ENCODE measurements around the gene CALD1. TPM values are rescaled to one million over a fixed set of nuclear protein-coding genes. Genes with fewer than 3 reads are reported as not detected.
"Not testable (repeated sequence)": the region's sequence is repeated elsewhere in the genome, so short reads cannot be mapped to it uniquely, and the experiment has no call there.

The CALD1 gene
- total RNA-seq, 1 donor from 2014 or later: 0.50 TPM

GRCh38 chr7:134945691-134946090 lies 166.3 kb downstream of the CALD1 start:
- intact Hi-C loops (cut with micrococcal nuclease): no loop called here

GRCh38 chr7:134946260-134946659 lies 166.8 kb downstream of the CALD1 start:
- intact Hi-C loops (cut with micrococcal nuclease): no loop called here

- intact Hi-C loops (cut with micrococcal nuclease): no loop called here
These were observed 167.9 kb downstream of the CALD1 start for GRCh38 chr7:134947329-134947728.

- intact Hi-C loops (cut with micrococcal nuclease): no loop called here
These were observed 168.4 kb downstream of the CALD1 start for GRCh38 chr7:134947831-134948230.

- intact Hi-C loops (cut with micrococcal nuclease): no loop called here
These were observed 168.8 kb downstream of the CALD1 start for GRCh38 chr7:134948246-134948645.

GRCh38 chr7:134948736-134949135 lies 169.3 kb downstream of the CALD1 start:
- intact Hi-C loops (cut with micrococcal nuclease): no loop called here

GRCh38 chr7:134949171-134949570 lies 169.7 kb downstream of the CALD1 start:
- intact Hi-C loops (cut with micrococcal nuclease): no loop called here

GRCh38 chr7:134954197-134955082 lies 175.0 kb downstream of the CALD1 start:
- intact Hi-C loops (cut with micrococcal nuclease): loop anchor here (1.0 to 10.0 kb wide), 6 partner anchors 197 to 522 kb away; no protein-coding TSS in a partner anchor

- intact Hi-C loops (cut with micrococcal nuclease): loop anchor here (10.0 kb wide), 1 partner anchor 442 kb away; no protein-coding TSS in a partner anchor
These were observed 177.6 kb downstream of the CALD1 start for GRCh38 chr7:134957005-134957404.

GRCh38 chr7:134959810-134960209 lies 180.4 kb downstream of the CALD1 start:
- intact Hi-C loops (cut with micrococcal nuclease): loop anchor here (10.0 kb wide), 1 partner anchor 445 kb away; no protein-coding TSS in a partner anchor

- intact Hi-C loops (cut with micrococcal nuclease): no loop called here
These were observed 182.9 kb downstream of the CALD1 start for GRCh38 chr7:134962270-134962780.

GRCh38 chr7:134963036-134963435 lies 183.6 kb downstream of the CALD1 start:
- intact Hi-C loops (cut with micrococcal nuclease): no loop called here

- intact Hi-C loops (cut with micrococcal nuclease): no loop called here
These were observed 187.3 kb downstream of the CALD1 start for GRCh38 chr7:134966691-134967090.

GRCh38 chr7:134968110-134968509 lies 188.7 kb downstream of the CALD1 start:
- intact Hi-C loops (cut with micrococcal nuclease): no loop called here

- intact Hi-C loops (cut with micrococcal nuclease): not testable (repeated sequence)
These were observed 202.2 kb downstream of the CALD1 start for GRCh38 chr7:134981645-134982044.

- intact Hi-C loops (cut with micrococcal nuclease): loop anchor here (1.0 to 2.0 kb wide), 6 partner anchors 162 to 669 kb away; partner anchors contain the start of genes BPGM, CNOT4, CYREN and SLC35B4
These were observed 206.5 kb downstream of the CALD1 start for GRCh38 chr7:134985894-134986362.

- intact Hi-C loops (cut with micrococcal nuclease): loop anchor here (1.0 to 2.0 kb wide), 6 partner anchors 162 to 670 kb away; partner anchors contain the start of genes BPGM, CNOT4, CYREN and SLC35B4
These were observed 207.2 kb downstream of the CALD1 start, which contains the start of gene AGBL3 for GRCh38 chr7:134986363-134987251. Gene AGBL3, plus strand, starts transcription at chr7:134986508. Its CDS starts 1,426 bp downstream, at chr7:134987934.

GRCh38 chr7:134988161-134988560 lies 208.7 kb downstream of the CALD1 start:
- intact Hi-C loops (cut with micrococcal nuclease): no loop called here

GRCh38 chr7:134991469-134992339 lies 212.3 kb downstream of the CALD1 start:
- intact Hi-C loops (cut with micrococcal nuclease): no loop called here

- intact Hi-C loops (cut with micrococcal nuclease): no loop called here
These were observed 213.3 kb downstream of the CALD1 start for GRCh38 chr7:134992626-134993179.
